Measurements from ENCODE around the gene RARB.

RARB gene

GRCh38 chr3:25447285-25447684, 19.2 kb downstream of the RARB start:
- no peak for DNase-seq

- no peak for DNase-seq
Measured at GRCh38 chr3:25447925-25448324, 19.9 kb downstream of the RARB start.

GRCh38 chr3:25448750-25449692, 21.0 kb downstream of the RARB start:
- peak in 38 of 56 donors; percentile 4 to 77 (median 32) for DNase-seq

DNA sequence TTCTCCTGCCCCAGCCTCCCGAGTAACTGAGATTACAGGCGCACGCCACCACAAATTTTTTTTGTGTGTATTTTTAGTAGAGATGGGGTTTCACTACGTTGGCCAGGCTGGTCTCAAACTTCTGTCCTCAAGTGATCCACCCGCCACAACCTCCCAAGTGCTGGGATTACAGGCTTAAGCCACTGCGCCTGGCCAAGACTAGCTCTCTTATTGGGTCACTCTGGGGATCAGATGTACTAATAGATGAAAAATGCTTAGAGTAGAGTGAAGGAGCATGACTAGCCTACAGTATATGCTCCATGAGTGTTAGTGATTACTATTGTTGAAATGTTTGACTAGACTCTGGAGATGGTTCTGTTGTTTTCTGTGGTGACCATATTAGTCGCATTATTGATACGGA, 21.8 kb downstream of the RARB start:
- DNase-seq = no peak

GRCh38 chr3:25452192-25452591, 24.1 kb downstream of the RARB start:
- no peak for DNase-seq

- no peak for DNase-seq
Measured at GRCh38 chr3:25452740-25453139, 24.7 kb downstream of the RARB start.

DNA sequence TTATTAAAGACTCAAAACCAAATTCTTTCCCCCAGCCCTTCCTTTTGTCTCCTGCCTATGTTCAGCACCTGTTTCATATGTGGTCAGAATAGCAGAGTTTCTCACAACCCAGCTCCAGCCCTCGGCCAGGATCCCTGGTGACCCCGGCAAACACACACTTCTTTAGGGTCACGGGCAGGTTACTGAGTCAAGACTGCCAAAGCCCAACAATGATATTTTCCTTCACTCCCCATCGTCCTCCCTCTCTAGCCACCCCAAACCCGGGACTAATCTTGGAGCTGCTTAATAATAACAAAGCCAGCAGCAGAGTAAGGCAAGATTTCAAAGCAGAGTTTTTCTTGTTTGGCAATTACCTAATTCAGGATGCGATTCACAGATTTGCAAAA, 25.5 kb downstream of the RARB start:
- DNase-seq = no peak

DNA sequence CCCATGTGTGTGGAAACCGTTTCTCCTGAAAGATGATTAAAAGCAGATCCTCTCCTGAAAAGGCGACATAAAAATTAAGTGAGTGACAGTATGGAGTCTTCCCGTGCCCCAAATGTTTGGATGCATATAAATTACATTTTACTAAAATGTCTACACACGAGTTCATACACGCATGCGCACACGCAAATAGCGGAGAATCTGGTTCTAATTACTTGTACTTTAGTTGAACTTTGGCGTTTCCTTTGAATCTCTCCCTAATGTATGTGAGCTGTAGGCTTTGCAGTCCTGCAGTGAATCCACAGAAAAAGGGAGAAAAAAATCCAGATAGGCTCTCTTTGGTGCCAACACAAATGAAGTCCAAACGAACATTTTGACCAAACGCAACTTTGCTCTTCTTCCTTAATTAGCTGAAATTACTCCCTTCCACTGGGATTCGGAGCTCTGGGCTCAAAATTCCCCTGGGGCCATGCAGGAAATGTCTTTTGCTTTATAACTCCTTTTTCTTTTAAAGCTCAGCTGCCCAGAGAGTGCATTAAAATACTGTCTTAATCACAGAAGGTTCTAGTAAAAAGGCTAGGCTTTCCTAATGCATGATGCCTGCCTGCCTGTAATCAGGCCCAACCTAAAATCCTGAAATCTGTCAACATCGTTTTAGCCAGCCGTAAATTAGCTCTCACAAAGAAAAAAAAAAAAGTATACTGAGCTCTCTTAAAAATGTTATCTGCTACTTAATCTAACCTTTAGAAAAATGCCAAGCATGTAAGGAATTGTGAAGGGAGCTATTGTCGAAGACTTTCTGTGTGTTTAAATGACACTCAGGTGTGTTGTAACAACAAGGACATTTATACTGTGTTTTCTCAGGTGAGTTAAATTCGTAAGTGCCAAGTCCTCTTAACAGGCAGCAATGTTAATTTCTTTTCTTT, 26.2 kb downstream of the RARB start:
- DNase-seq = no peak

GRCh38 chr3:25455441-25456132, 27.5 kb downstream of the RARB start:
- peak in 19 of 56 donors; percentile 3 to 54 (median 18) for DNase-seq

GRCh38 chr3:25456723-25457670, 28.9 kb downstream of the RARB start:
- no peak for DNase-seq

DNA sequence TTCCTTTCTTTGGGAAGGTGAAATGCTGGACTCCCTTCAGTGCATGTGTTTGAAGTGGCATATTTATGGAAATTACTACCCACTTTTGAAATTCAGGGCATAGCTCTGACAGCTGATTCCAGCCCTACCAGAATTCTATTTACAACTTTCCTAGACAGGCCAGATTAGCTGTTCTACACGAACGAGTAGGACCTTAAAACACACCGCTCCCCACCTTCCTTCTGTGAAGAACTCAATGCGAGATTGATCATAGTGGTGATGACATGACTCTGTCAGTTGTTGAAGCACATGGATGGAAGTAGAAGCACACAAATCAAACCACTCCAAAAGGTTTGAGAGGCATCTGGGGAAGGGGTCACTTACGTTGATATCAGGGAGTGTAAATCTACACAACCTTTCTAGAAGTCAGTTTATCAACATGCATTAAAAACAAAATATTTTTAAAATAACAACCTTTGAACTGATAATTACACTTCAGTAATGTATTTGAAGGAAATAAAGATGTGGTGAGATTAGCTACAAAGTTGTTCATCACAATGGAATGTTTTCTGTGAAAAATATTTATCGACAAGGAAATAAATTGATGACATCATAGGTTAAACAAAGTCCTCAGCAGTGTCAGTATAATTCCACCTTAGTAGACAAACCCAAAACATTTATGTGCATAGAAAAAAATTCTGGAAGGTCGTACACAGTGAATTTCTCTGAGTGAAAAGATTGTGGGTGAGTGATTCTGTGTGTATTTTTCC, 29.8 kb downstream of the RARB start:
- DNase-seq = no peak

GRCh38 chr3:25458420-25458814, 30.4 kb downstream of the RARB start:
- no peak for DNase-seq

- DNase-seq = no peak
Measured at GRCh38 chr3:25460751-25461150, 32.7 kb downstream of the RARB start.

GRCh38 chr3:25461946-25462345, 33.9 kb downstream of the RARB start:
- DNase-seq = no peak

- DNase-seq = no peak
Measured at GRCh38 chr3:25462495-25462894, 34.4 kb downstream of the RARB start.

DNA sequence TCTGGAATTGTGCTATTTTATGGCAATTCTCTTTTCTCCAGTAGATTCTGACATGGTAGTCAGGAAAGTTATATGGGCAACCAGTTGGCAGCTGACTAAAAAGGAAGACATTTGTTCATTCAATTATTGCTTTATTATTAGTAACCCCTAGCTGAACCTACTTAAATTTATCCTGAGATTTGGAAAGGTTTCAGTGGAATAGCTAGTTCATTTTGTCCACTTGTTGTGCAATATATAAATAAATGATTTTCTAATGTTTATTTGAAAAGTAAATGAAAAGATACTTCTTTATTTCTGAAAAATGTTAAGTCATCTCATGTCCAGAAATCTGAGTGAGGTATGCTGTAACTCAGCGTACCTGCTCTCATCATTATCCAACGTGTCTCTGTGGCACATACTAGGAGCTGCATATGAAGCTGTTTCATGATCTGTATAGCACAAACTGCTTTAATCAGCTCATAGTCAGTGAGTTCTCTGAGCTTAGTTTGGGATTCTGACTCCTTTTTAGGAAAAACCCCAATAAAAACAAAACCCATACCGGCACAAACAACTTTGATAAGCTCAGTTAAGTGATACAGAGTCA, 35.9 kb downstream of the RARB start:
- DNase-seq = no peak

GRCh38 chr3:25465266-25465860, 37.3 kb downstream of the RARB start:
- DNase-seq = no peak

- DNase-seq = peak in 3 of 56 donors; percentile 5 to 46 (median 9)
Measured at GRCh38 chr3:25468866-25469319, 40.8 kb downstream of the RARB start.

- no peak for DNase-seq
Measured at GRCh38 chr3:25469558-25469957, 41.5 kb downstream of the RARB start.
